H9 (cell line): ENCODE results near the gene FITM2. TPM values are rescaled to one million over a fixed set of nuclear protein-coding genes. Genes with fewer than 3 reads are reported as not detected.

Experiments
- DNase-seq: peaks from one replicate; pipeline ENCODE4 v3.0.0-alpha.2; 2017
- H2AFZ ChIP-seq: one replicate; pipeline ENCODE4 v1.6.1; 2013; ENCODE audit warnings: mild to moderate bottlenecking, low read length, control low read depth, moderate library complexity
- H2AK5ac ChIP-seq: 2 replicates; pipeline ENCODE4 v1.6.1; 2013; ENCODE audit warnings: low read length, control low read depth, mixed read lengths; ENCODE audit not compliant: insufficient read length
- H2BK120ac ChIP-seq: one replicate; pipeline ENCODE4 v1.6.1; 2013; ENCODE audit warnings: low read depth, mild to moderate bottlenecking, low read length, control low read depth, inconsistent platforms; ENCODE audit not compliant: poor library complexity, severe bottlenecking
- H2BK12ac ChIP-seq: 2 replicates; pipeline ENCODE4 v1.6.1; 2013; ENCODE audit warnings: low read length, control low read depth, mixed read lengths, low read depth; ENCODE audit not compliant: insufficient read length
- H2BK15ac ChIP-seq: 2 replicates; pipeline ENCODE4 v1.6.1; 2013; ENCODE audit warnings: low read depth, low read length, control low read depth
- H2BK20ac ChIP-seq: one replicate; pipeline ENCODE4 v1.6.1; 2013; ENCODE audit warnings: low read depth, mild to moderate bottlenecking, low read length, control low read depth, inconsistent platforms; ENCODE audit not compliant: poor library complexity, severe bottlenecking
- H2BK5ac ChIP-seq: 2 replicates; pipeline ENCODE4 v1.6.1; 2013; ENCODE audit warnings: low read length, control low read depth, mixed read lengths; ENCODE audit not compliant: insufficient read length
- H3K14ac ChIP-seq: 2 replicates; pipeline ENCODE4 v1.6.1; 2013; ENCODE audit warnings: low read length, control low read depth; ENCODE audit not compliant: insufficient read depth
- H3K18ac ChIP-seq: 2 replicates; pipeline ENCODE4 v1.6.1; 2013; ENCODE audit warnings: low read depth, mild to moderate bottlenecking, mixed read lengths, low read length, control low read depth; ENCODE audit not compliant: insufficient read length
- H3K23ac ChIP-seq: 2 replicates; pipeline ENCODE4 v1.6.1; 2013; ENCODE audit warnings: low read length, control low read depth, mixed read lengths, low read depth; ENCODE audit not compliant: insufficient read length
- H3K23me2 ChIP-seq: 2 replicates; pipeline ENCODE4 v1.6.1; 2013; ENCODE audit warnings: low read depth, mild to moderate bottlenecking, mixed read lengths, low read length, control low read depth; ENCODE audit not compliant: insufficient read length, poor library complexity, severe bottlenecking
- H3K27ac ChIP-seq: 2 replicates; pipeline ENCODE4 v1.5.1; 2013; ENCODE audit warnings: low read length, control low read depth, mixed read lengths, low read depth; ENCODE audit not compliant: insufficient read length
- H3K27me3 ChIP-seq: 2 replicates; pipeline ENCODE4 v1.6.1; 2013; ENCODE audit warnings: low read length, control low read depth, inconsistent platforms; ENCODE audit not compliant: insufficient read depth
- H3K4ac ChIP-seq: 2 replicates; pipeline ENCODE4 v1.6.1; 2013; ENCODE audit warnings: low read depth, mild to moderate bottlenecking, control low read depth, inconsistent platforms, low read length, moderate library complexity
- H3K4me1 ChIP-seq: 2 replicates; pipeline ENCODE4 v1.6.1; 2013; ENCODE audit warnings: low read length, control low read depth, inconsistent platforms; ENCODE audit not compliant: insufficient read depth
- H3K4me2 ChIP-seq: 2 replicates; pipeline ENCODE4 v1.6.1; 2013; ENCODE audit warnings: low read length, control low read depth, mixed read lengths; ENCODE audit not compliant: insufficient read length, insufficient read depth
- H3K56ac ChIP-seq: 2 replicates; pipeline ENCODE4 v1.6.1; 2013; ENCODE audit warnings: low read depth, mild to moderate bottlenecking, mixed read lengths, low read length, control low read depth; ENCODE audit not compliant: insufficient read length
- H3K79me1 ChIP-seq: 2 replicates; pipeline ENCODE4 v1.6.1; 2013; ENCODE audit warnings: low read depth, mild to moderate bottlenecking, moderate library complexity, low read length, control low read depth, inconsistent platforms; ENCODE audit not compliant: insufficient read depth, poor library complexity, severe bottlenecking
- H3K79me2 ChIP-seq: 2 replicates; pipeline ENCODE4 v1.6.1; 2013; ENCODE audit warnings: low read length, control low read depth, inconsistent platforms; ENCODE audit not compliant: insufficient read depth
- H3K9ac ChIP-seq: 2 replicates; pipeline ENCODE4 v1.6.1; 2013; ENCODE audit warnings: low read length, control low read depth, mixed read lengths; ENCODE audit not compliant: insufficient read length; ENCODE audit errors: extremely low read depth
- H3K9me3 ChIP-seq: one replicate; pipeline ENCODE4 v1.6.1; 2013; ENCODE audit warnings: low read depth, low read length, inconsistent platforms; ENCODE audit not compliant: control insufficient read depth
- H3T11ph ChIP-seq: one replicate; pipeline ENCODE4 v1.6.1; 2013; ENCODE audit warnings: mild to moderate bottlenecking, low read length, control low read depth, inconsistent platforms
- H4K20me1 ChIP-seq: one replicate; pipeline ENCODE4 v1.6.1; 2013; ENCODE audit not compliant: control insufficient read depth, insufficient read length, insufficient read depth
- H4K5ac ChIP-seq: 2 replicates; pipeline ENCODE4 v1.6.1; 2013; ENCODE audit warnings: low read depth, mild to moderate bottlenecking, mixed read lengths, low read length, control low read depth; ENCODE audit not compliant: insufficient read length
- H4K8ac ChIP-seq: replicated peaks from 2 replicates; pipeline ENCODE4 v1.6.1; 2013; ENCODE audit warnings: low read length, control low read depth, mixed read lengths, low read depth; ENCODE audit not compliant: insufficient read length
- H4K91ac ChIP-seq: 2 replicates; pipeline ENCODE4 v1.6.1; 2013; ENCODE audit warnings: low read depth, mild to moderate bottlenecking, moderate library complexity, mixed read lengths, low read length, control low read depth; ENCODE audit not compliant: insufficient read length
- H3K27ac Mint-ChIP-seq, 3 experiments: 2 replicates in 2 of 3; 3 replicates in 1 of 3; pipeline ENCODE4 v1.8.0; 2020 to 2021; ENCODE audit warnings: mixed read lengths in 3 of 3, mild to moderate bottlenecking in 1 of 3, moderate library complexity in 1 of 3
- H3K27me3 Mint-ChIP-seq: 2 replicates; pipeline ENCODE4 v1.8.0; 2021; ENCODE audit warnings: low read depth, mild to moderate bottlenecking, moderate library complexity, mixed read lengths
- H3K36me3 Mint-ChIP-seq, 3 experiments: 2 replicates in 2 of 3; 3 replicates in 1 of 3; pipeline ENCODE4 v1.8.0; 2020 to 2021; ENCODE audit warnings: low read depth in 3 of 3, mixed read lengths in 3 of 3; ENCODE audit not compliant: insufficient read depth in 1 of 3
- H3K4me1 Mint-ChIP-seq, 2 experiments: 2 replicates each; pipeline ENCODE4 v1.8.0; 2020; ENCODE audit warnings: mixed read lengths in 2 of 2
- H3K4me3 Mint-ChIP-seq, 2 experiments: 2 replicates in 1 of 2; 3 replicates in 1 of 2; pipeline ENCODE4 v1.8.0; 2020 to 2021; ENCODE audit warnings: mild to moderate bottlenecking in 2 of 2, mixed read lengths in 2 of 2, moderate library complexity in 1 of 2
- H3K9me3 Mint-ChIP-seq, 2 experiments: 2 replicates in 1 of 2; 3 replicates in 1 of 2; pipeline ENCODE4 v1.8.0; 2020; ENCODE audit warnings: mild to moderate bottlenecking in 2 of 2, mixed read lengths in 2 of 2, moderate library complexity in 1 of 2
- WGBS: extraction: QIAGEN DNeasy Blood & Tissue Kit; methylation state at CpG from one replicate; pipeline ENCODE4 v1.1.7; 2013; ENCODE audit warnings: missing lambda C conversion rate, low lambda C conversion rate, mixed read lengths; ENCODE audit not compliant: insufficient read length; ENCODE audit errors: extremely low coverage; 5-methylcytosine and 5-hydroxymethylcytosine counted together
- total RNA-seq: library from RNA; stranded (reverse); gene quantifications from 2 replicates; pipeline ENCODE4 v1.2.1, GENCODE V29; 2021
- TF ChIP-seq, protein P1 (sequence below): fragments of 200-600 bp; sonication (generic); conservative IDR thresholded peaks from 3 replicates; pipeline ENCODE4 v1.8.0; 2021; ENCODE audit warnings: antibody characterized with exemption, mild to moderate bottlenecking

The FITM2 gene
- total RNA-seq, 1 experiment from 2014 or later = 1.7 TPM

DNA sequence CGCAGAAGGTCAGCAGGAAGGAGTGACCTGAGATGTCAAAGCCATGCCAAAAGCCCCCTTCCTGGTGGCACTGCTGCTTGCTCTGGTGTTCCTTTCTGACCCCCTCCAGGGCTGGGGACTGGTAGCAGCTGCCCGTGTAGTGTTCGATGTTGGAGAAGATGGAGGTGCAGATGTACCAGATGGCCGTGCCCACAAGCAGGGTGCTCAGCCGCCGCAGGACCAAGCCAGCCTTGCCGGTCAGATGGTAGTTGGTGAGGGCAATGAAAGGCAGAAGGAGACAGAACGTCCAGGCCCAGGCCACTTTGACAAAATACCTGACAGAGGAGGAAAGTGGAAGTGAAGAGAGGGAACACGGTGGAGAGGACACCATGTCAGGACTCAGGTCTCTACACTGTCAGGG lies 4.1 kb downstream of the FITM2 start:
- H4K20me1 ChIP-seq = peaks cover 2% of the 10 kb centered on the region
- no peaks in the 10 kb centered on the region for H3K27me3 ChIP-seq
- no peaks in the 10 kb centered on the region; a peak in 1 of 5 replicates for H3K9me3 Mint-ChIP-seq
- no peak overlapping the region for H3K23ac ChIP-seq
- no peak overlapping the region for H2BK12ac ChIP-seq
- H3K23me2 ChIP-seq = peaks cover 7% of the 10 kb centered on the region
- H3K79me1 ChIP-seq = no peaks in the 10 kb centered on the region
- H3K27me3 Mint-ChIP-seq = peaks cover 12% of the 10 kb centered on the region
- H4K91ac ChIP-seq = no peak overlapping the region
- no peak overlapping the region for H2BK120ac ChIP-seq
- no CpG with 5 or more reads among the region's 9 CpGs for WGBS
- no peak overlapping the region for H2BK20ac ChIP-seq
- no peak overlapping the region for H4K5ac ChIP-seq
- H3K18ac ChIP-seq = no peak overlapping the region
- no peak overlapping the region for H3K56ac ChIP-seq
- TF ChIP-seq, protein P1, sequence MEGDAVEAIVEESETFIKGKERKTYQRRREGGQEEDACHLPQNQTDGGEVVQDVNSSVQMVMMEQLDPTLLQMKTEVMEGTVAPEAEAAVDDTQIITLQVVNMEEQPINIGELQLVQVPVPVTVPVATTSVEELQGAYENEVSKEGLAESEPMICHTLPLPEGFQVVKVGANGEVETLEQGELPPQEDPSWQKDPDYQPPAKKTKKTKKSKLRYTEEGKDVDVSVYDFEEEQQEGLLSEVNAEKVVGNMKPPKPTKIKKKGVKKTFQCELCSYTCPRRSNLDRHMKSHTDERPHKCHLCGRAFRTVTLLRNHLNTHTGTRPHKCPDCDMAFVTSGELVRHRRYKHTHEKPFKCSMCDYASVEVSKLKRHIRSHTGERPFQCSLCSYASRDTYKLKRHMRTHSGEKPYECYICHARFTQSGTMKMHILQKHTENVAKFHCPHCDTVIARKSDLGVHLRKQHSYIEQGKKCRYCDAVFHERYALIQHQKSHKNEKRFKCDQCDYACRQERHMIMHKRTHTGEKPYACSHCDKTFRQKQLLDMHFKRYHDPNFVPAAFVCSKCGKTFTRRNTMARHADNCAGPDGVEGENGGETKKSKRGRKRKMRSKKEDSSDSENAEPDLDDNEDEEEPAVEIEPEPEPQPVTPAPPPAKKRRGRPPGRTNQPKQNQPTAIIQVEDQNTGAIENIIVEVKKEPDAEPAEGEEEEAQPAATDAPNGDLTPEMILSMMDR = no peak
- peaks cover 9 to 10% of the 10 kb centered on the region in 2 experiments for H3K4me1 Mint-ChIP-seq
- no peak overlapping the region for H3K4me3 Mint-ChIP-seq
- H3K79me2 ChIP-seq = no peaks in the 10 kb centered on the region
- H3K36me3 Mint-ChIP-seq = no peaks in the 10 kb centered on the region
- no peak overlapping the region for H3K4ac ChIP-seq
- no peaks in the 10 kb centered on the region for H3K4me1 ChIP-seq
- no peak overlapping the region for H2AFZ ChIP-seq
- no peak overlapping the region; a peak in 1 of 7 replicates for H3K27ac Mint-ChIP-seq
- no peak overlapping the region for H3T11ph ChIP-seq
- no peaks in the 10 kb centered on the region for H3K9me3 ChIP-seq
- H3K4me2 ChIP-seq = no peak overlapping the region
- H4K8ac ChIP-seq = no peak overlapping the region
- no peak overlapping the region for H2AK5ac ChIP-seq
- H3K9ac ChIP-seq = no peak overlapping the region
- DNase-seq = no peak
- H3K14ac ChIP-seq = no peak overlapping the region
- H3K27ac ChIP-seq = no peak overlapping the region
- no peak overlapping the region for H2BK5ac ChIP-seq
- no peak overlapping the region for H2BK15ac ChIP-seq
